ENCODE measurements around the gene HNRNPLL.

HNRNPLL gene

GRCh38 chr2:38596229-38596628 lies 6.5 kb downstream of the HNRNPLL start:
- DNase-seq = no peak

GRCh38 chr2:38592951-38593350 lies 9.8 kb downstream of the HNRNPLL start:
- DNase-seq = no peak

- no peak for DNase-seq
These were observed 11.6 kb downstream of the HNRNPLL start for GRCh38 chr2:38591152-38591551.

GRCh38 chr2:38590053-38590452 lies 12.7 kb downstream of the HNRNPLL start:
- DNase-seq = no peak

GRCh38 chr2:38586931-38587330 lies 15.8 kb downstream of the HNRNPLL start:
- DNase-seq = no peak

- DNase-seq = no peak
These were observed 17.8 kb downstream of the HNRNPLL start for GRCh38 chr2:38584881-38585280.

- no peak for DNase-seq
These were observed 18.7 kb downstream of the HNRNPLL start for GRCh38 chr2:38583994-38584393.

GRCh38 chr2:38583524-38583923 lies 19.2 kb downstream of the HNRNPLL start:
- no peak for DNase-seq

- peak; percentile 31 for DNase-seq
These were observed 21.3 kb downstream of the HNRNPLL start for GRCh38 chr2:38581193-38582147.

GRCh38 chr2:38580115-38580636 lies 22.6 kb downstream of the HNRNPLL start:
- DNase-seq = no peak

- no peak for DNase-seq
These were observed 23.9 kb downstream of the HNRNPLL start for GRCh38 chr2:38578832-38579231.

GRCh38 chr2:38574278-38574677 lies 28.4 kb downstream of the HNRNPLL start:
- no peak for DNase-seq

GRCh38 chr2:38572167-38572566 lies 30.6 kb downstream of the HNRNPLL start:
- no peak for DNase-seq

GRCh38 chr2:38571193-38571592 lies 31.5 kb downstream of the HNRNPLL start:
- no peak for DNase-seq

GRCh38 chr2:38568724-38569436 lies 33.8 kb downstream of the HNRNPLL start:
- DNase-seq = no peak

- no peak for DNase-seq
These were observed 37.4 kb downstream of the HNRNPLL start for GRCh38 chr2:38565333-38565732.

- DNase-seq = no peak
These were observed 41.0 kb downstream of the HNRNPLL start for GRCh38 chr2:38561691-38562090.

- DNase-seq = no peak
These were observed 42.6 kb downstream of the HNRNPLL start for GRCh38 chr2:38560092-38560491.

GRCh38 chr2:38557981-38558380 lies 44.7 kb downstream of the HNRNPLL start:
- no peak for DNase-seq

- DNase-seq = no peak
These were observed 45.5 kb downstream of the HNRNPLL start for GRCh38 chr2:38557217-38557616.

- DNase-seq = no peak
These were observed 46.5 kb downstream of the HNRNPLL start for GRCh38 chr2:38556006-38556801.

- no peak for DNase-seq
These were observed 47.6 kb downstream of the HNRNPLL start for GRCh38 chr2:38554973-38555595.
